ENCODE data around the gene RUNX1.

The RUNX1 gene

DNA sequence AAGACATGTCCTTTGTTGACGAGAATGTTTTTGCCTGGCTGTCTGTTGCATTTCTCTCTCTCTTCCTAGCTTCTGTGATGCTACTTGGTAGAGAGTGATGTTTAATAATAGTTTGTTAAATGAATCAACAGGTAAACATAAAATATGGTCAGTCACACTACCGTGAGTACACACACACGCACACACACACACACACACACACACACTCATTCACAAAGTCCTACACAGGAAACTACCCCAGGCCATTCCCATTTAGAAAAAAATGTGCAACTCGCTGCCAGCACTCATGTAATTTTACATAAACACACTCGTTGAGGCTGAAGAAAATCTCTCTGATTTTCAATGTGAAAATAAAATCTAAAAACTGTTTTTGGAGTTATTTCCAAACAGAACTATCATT is 38.7 kb downstream of the RUNX1 start:
- no peak for TF ChIP-seq ZFX (IDR thresholded peaks at IDR 0.05)
- TF ChIP-seq, protein P1, sequence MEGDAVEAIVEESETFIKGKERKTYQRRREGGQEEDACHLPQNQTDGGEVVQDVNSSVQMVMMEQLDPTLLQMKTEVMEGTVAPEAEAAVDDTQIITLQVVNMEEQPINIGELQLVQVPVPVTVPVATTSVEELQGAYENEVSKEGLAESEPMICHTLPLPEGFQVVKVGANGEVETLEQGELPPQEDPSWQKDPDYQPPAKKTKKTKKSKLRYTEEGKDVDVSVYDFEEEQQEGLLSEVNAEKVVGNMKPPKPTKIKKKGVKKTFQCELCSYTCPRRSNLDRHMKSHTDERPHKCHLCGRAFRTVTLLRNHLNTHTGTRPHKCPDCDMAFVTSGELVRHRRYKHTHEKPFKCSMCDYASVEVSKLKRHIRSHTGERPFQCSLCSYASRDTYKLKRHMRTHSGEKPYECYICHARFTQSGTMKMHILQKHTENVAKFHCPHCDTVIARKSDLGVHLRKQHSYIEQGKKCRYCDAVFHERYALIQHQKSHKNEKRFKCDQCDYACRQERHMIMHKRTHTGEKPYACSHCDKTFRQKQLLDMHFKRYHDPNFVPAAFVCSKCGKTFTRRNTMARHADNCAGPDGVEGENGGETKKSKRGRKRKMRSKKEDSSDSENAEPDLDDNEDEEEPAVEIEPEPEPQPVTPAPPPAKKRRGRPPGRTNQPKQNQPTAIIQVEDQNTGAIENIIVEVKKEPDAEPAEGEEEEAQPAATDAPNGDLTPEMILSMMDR (conservative IDR thresholded peaks at IDR 0.05), result no peak
- H3K27ac ChIP-seq, result no peak overlapping the region

- H3K27ac ChIP-seq, result no peak overlapping the region
- TF ChIP-seq ZFX (IDR thresholded peaks at IDR 0.05), result no peak
- TF ChIP-seq, protein P1 (conservative IDR thresholded peaks at IDR 0.05), result no peak
These were observed 41.8 kb downstream of the RUNX1 start for GRCh38 chr21:35007348-35007747.

GRCh38 chr21:35006771-35007170 is 42.3 kb downstream of the RUNX1 start:
- no peak overlapping the region for H3K27ac ChIP-seq

GRCh38 chr21:35006248-35006647 is 42.9 kb downstream of the RUNX1 start:
- no peak overlapping the region for H3K27ac ChIP-seq
- TF ChIP-seq ZFX (IDR thresholded peaks at IDR 0.05), result no peak
- TF ChIP-seq, protein P1 (conservative IDR thresholded peaks at IDR 0.05), result no peak

More at GRCh38 chr21:35006771-35007170, 42.3 kb downstream of the RUNX1 start:
- TF ChIP-seq, protein P1 (conservative IDR thresholded peaks at IDR 0.05), result no peak
- no peak for TF ChIP-seq ZFX (IDR thresholded peaks at IDR 0.05)

GRCh38 chr21:35005560-35006224 is 43.4 kb downstream of the RUNX1 start:
- TF ChIP-seq ZFX (IDR thresholded peaks at IDR 0.05), result no peak
- TF ChIP-seq, protein P1 (conservative IDR thresholded peaks at IDR 0.05), result no peak
- no peak overlapping the region for H3K27ac ChIP-seq

DNA sequence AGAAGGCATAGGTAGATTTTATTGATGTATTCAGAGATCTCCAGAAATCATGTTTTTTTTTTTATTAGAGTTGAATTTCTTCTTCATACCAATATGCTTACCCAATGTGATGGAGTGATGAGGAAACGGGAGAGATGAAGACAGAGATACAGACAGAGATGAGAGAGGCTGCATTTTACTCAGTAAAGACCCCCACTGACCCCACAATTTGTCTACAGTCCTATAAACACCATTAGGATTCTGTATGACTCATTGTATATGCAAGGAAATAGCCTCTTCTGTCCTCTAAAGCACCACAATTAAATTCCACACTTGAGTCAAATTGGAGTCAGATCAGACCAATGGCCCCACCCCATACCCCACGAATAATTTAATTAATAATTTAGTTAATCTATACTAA is 44.0 kb downstream of the RUNX1 start:
- TF ChIP-seq, protein P1 (conservative IDR thresholded peaks at IDR 0.05), result no peak
- TF ChIP-seq ZFX (IDR thresholded peaks at IDR 0.05), result no peak
- H3K27ac ChIP-seq, result no peak overlapping the region

GRCh38 chr21:35004314-35004713 is 44.8 kb downstream of the RUNX1 start:
- H3K27ac ChIP-seq, result no peak overlapping the region
- no peak for TF ChIP-seq ZFX (IDR thresholded peaks at IDR 0.05)
- TF ChIP-seq, protein P1 (conservative IDR thresholded peaks at IDR 0.05), result no peak

All from C4-2B (cell line).